22Rv1 (cell line): ENCODE data around the gene GSTO2.

Experiments
- ZFX ChIP-seq: fragments of 450-650 bp; IDR thresholded peaks from 2 replicates; pipeline ENCODE4 v1.6.1; 2017; ENCODE audit warnings: antibody characterized with exemption, borderline replicate concordance
- TF ChIP-seq, protein P1 (sequence below): fragments of 450-650 bp; IDR thresholded peaks from 2 replicates; pipeline ENCODE4 v1.5.1; 2017; ENCODE audit warnings: mild to moderate bottlenecking

DNA sequence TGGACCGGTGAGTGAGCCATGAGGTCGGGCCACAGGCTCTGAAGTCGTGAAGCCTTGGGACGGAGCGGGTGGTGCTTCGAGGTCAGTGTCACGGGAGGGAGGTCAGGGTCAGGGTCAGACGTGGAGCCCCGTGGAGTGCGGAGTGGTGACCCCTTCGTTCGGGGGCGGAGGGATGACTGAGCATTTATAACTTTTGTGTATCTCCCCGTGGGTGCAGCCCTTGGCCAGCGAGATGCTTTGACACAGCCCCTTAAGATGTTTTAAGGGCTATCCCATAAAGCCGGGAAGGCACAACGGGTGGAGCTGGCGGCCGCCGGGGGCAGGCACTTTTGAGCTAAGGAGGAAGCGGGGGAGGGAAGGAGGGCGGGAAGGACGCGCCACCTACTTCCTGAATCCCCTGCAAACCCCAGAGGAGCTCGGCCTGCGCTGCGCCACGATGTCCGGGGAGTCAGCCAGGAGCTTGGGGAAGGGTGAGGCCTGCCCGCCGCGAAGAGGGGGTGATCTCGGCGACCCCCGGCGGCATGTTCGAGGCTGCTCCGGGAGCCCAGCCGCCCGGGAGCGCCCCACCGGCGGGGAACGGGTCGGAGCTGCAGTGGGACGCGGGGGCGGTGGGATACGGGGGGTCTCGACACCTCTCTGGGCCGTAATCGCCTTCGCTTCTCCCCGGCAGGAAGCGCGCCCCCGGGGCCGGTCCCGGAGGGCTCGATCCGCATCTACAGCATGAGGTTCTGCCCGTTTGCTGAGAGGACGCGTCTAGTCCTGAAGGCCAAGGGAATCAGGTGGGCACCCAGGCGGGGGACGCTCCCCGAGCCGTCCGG lies 14.3 kb upstream of the GSTO2 start, which contains the start of gene GSTO1:
- TF ChIP-seq, protein P1, sequence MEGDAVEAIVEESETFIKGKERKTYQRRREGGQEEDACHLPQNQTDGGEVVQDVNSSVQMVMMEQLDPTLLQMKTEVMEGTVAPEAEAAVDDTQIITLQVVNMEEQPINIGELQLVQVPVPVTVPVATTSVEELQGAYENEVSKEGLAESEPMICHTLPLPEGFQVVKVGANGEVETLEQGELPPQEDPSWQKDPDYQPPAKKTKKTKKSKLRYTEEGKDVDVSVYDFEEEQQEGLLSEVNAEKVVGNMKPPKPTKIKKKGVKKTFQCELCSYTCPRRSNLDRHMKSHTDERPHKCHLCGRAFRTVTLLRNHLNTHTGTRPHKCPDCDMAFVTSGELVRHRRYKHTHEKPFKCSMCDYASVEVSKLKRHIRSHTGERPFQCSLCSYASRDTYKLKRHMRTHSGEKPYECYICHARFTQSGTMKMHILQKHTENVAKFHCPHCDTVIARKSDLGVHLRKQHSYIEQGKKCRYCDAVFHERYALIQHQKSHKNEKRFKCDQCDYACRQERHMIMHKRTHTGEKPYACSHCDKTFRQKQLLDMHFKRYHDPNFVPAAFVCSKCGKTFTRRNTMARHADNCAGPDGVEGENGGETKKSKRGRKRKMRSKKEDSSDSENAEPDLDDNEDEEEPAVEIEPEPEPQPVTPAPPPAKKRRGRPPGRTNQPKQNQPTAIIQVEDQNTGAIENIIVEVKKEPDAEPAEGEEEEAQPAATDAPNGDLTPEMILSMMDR: peak; percentile 10; the same call in 1 of the 2 replicates
- no peak for TF ChIP-seq ZFX
